HepG2 (cell line): ENCODE results near the gene USP25. TPM values are rescaled to one million over a fixed set of nuclear protein-coding genes. Genes with fewer than 3 reads are reported as not detected.
A peak's percentile ranks its signal among the peaks of the same experiment; 100 is the strongest.

ENCODE experiments used
- ATAC-seq: fragments of 200-7000 bp; cut with Tn5 transposase; 3 replicates; pipeline ENCODE4 v1.9.1; 2020; ENCODE audit warnings: mild to moderate bottlenecking, moderate library complexity
- BruUV-seq: library from RNA; stranded (reverse); fragments of 400-500 nt; replicated peaks from 2 replicates; lab custom pipeline; 2021; lab: Mats Ljungman, UMichigan
- CTCF ChIA-PET: fragments of 300-600 bp; formaldehyde crosslinking; extraction: SDS; loops from one replicate; lab custom pipeline; 2021; ENCODE audit warnings: low total read pairs, inconsistent platforms, low intra/inter-chr PET ratio; lab: Yijun Ruan, JAX
- POLR2A ChIA-PET: fragments of 350-600 bp; sonication (Branson Sonifier 250); formaldehyde crosslinking; loops from one replicate; lab custom pipeline; 2020; ENCODE audit warnings: antibody characterized with exemption, inconsistent platforms; lab: Yijun Ruan, JAX
- DNase-seq: peaks from one replicate; pipeline ENCODE4 v3.0.0-alpha.2; 2015; ENCODE audit warnings: low spot score
- FAIRE-seq: peaks from 3 replicates; lab custom pipeline; 2011; peaks lifted over from hg19 to GRCh38; lab: Jason Lieb, UNC
- H2AFZ ChIP-seq: one replicate; pipeline ENCODE4 v1.6.1; 2011; ENCODE audit warnings: low read length, inconsistent platforms
- H3K27ac ChIP-seq: fragments of 300-600 bp; 3 replicates; pipeline ENCODE4 v1.8.0; 2011; ENCODE audit warnings: mixed run types, mild to moderate bottlenecking, mixed read lengths, low read length, inconsistent platforms; ENCODE audit not compliant: insufficient read depth; ENCODE audit errors: extremely low read length
- H3K27me3 ChIP-seq, 2 experiments: fragments of 200-600 bp in 1 of 2; 2 replicates in 1 of 2; 3 replicates in 1 of 2; pipeline versions ENCODE4 v1.6.0 to v1.8.0; 2011; ENCODE audit warnings: low read length in 2 of 2, mild to moderate bottlenecking in 2 of 2, moderate library complexity in 2 of 2, inconsistent platforms in 1 of 2; ENCODE audit not compliant: insufficient read depth in 2 of 2, control insufficient read depth in 1 of 2
- H3K36me3 ChIP-seq, 2 experiments: fragments of 200-600 bp in 1 of 2; replicated peaks in 1 of 2; 2 replicates in 1 of 2; 3 replicates in 1 of 2; pipeline versions ENCODE4 v1.5.1 to v1.8.0; 2011; ENCODE audit warnings: low read length in 2 of 2, inconsistent platforms in 1 of 2; ENCODE audit not compliant: insufficient read depth in 2 of 2, control insufficient read depth in 1 of 2
- H3K4me1 ChIP-seq: 2 replicates; pipeline ENCODE4 v1.5.1; 2012; ENCODE audit warnings: low read length, inconsistent platforms; ENCODE audit not compliant: insufficient read depth
- H3K4me2 ChIP-seq: 2 replicates; pipeline ENCODE4 v1.6.0; 2011; ENCODE audit warnings: low read depth, low read length, inconsistent platforms
- H3K4me3 ChIP-seq, 3 experiments: fragments of 200-600 bp in 1 of 3; sonication (generic), shearing (Covaris generic) in 1 of 3; replicated peaks in 1 of 3; 2 replicates each; pipeline ENCODE4 v1.5.1; 2011 to 2016; ENCODE audit warnings: low read length in 3 of 3, inconsistent platforms in 2 of 3, low read depth in 2 of 3, mild to moderate bottlenecking in 2 of 3, control low read depth in 1 of 3, mixed read lengths in 1 of 3; ENCODE audit not compliant: insufficient read depth in 1 of 3
- H3K79me2 ChIP-seq: one replicate; pipeline ENCODE4 v1.6.1; 2011; ENCODE audit warnings: low read length, inconsistent platforms; ENCODE audit not compliant: insufficient read depth
- H3K9ac ChIP-seq: 2 replicates; pipeline ENCODE4 v1.6.0; 2011; ENCODE audit warnings: mild to moderate bottlenecking, low read depth, low read length, inconsistent platforms; ENCODE audit not compliant: insufficient read depth
- H3K9me3 ChIP-seq: 2 replicates; pipeline ENCODE4 v1.5.1; 2012; ENCODE audit warnings: mild to moderate bottlenecking, low read length
- H4K20me1 ChIP-seq: 2 replicates; pipeline ENCODE4 v1.6.0; 2011; ENCODE audit warnings: inconsistent platforms, mild to moderate bottlenecking, low read length, moderate library complexity; ENCODE audit not compliant: insufficient read depth
- FIP1L1 ChIP-seq: fragments of 200-400 bp; formaldehyde crosslinking; IDR thresholded peaks from 2 replicates; pipeline ENCODE4 v1.6.1; 2018; ENCODE audit warnings: low read depth, mild to moderate bottlenecking, low read length, moderate library complexity, borderline replicate concordance; ENCODE audit not compliant: insufficient read depth
- NR1H2 ChIP-seq: sonication (generic); formaldehyde crosslinking; IDR thresholded peaks from 2 replicates; pipeline ENCODE4 v1.8.1; 2022; ENCODE audit warnings: low read depth, missing genetic modification reagents, borderline replicate concordance
- POGZ ChIP-seq: sonication (generic); formaldehyde crosslinking; IDR thresholded peaks from 2 replicates; pipeline ENCODE4 v1.4.0; 2020; ENCODE audit warnings: mild to moderate bottlenecking, missing genetic modification reagents
- SAP130 ChIP-seq: IDR thresholded peaks from 2 replicates; pipeline ENCODE4 v1.6.1; 2016; ENCODE audit warnings: low read depth
- YY1 ChIP-seq: IDR thresholded peaks from 2 replicates; pipeline ENCODE4 v1.6.1; 2011; ENCODE audit warnings: low read length, low read depth, moderate library complexity, mild to moderate bottlenecking; ENCODE audit not compliant: insufficient read depth, insufficient replicate concordance
- ZNF850 ChIP-seq: sonication (generic); formaldehyde crosslinking; conservative IDR thresholded peaks from 2 replicates; pipeline ENCODE4 v1.9.0; 2021; ENCODE audit warnings: mild to moderate bottlenecking, missing genetic modification reagents
- WGBS: methylation state at CpG from one replicate; pipeline ENCODE4 v1.1.6; 2017; ENCODE audit warnings: low lambda C conversion rate; 5-methylcytosine and 5-hydroxymethylcytosine counted together
- in situ Hi-C: cut with HindIII; loops from 2 replicates; pipeline ENCODE4 v1.10.0; 2017; ENCODE audit warnings: low pct_unique_long_range_greater_than_20kb; ENCODE audit not compliant: extremely low pct_ligation_motif_present
- intact Hi-C: fragments of 100-400 bp; cut with micrococcal nuclease; formaldehyde crosslinking; loops from one replicate; pipeline ENCODE4 v1.10.0; 2022; ENCODE audit not compliant: unreplicated experiment
- polyA plus RNA-seq, 8 experiments: library from polyadenylated mRNA; depleted of rRNA in 3 of 8; stranded (reverse) in 7 of 8; unstranded in 1 of 8; fragments of >200 nt; fragmentation: Illumina TruSeq in 4 of 8; extraction: Trizol in 4 of 8; gene quantifications; 2 replicates each; pipeline versions ENCODE4 v1.2.1 to v1.2.3, GENCODE V29; 2011 to 2016; ENCODE audit warnings: low read depth in 4 of 8, missing spikeins in 1 of 8, mixed read lengths in 1 of 8; ENCODE audit not compliant: insufficient read depth in 1 of 8
- total RNA-seq, 5 experiments: library from RNA; depleted of rRNA; stranded (reverse); fragments of >200 nt; fragmentation: Illumina TruSeq; extraction: Trizol; gene quantifications; 2 replicates each; pipeline ENCODE4 v1.2.3, GENCODE V29; 2016; ENCODE audit warnings: low read depth in 1 of 5
- TF ChIP-seq, protein P1 (sequence below), 2 experiments: sonication (generic) in 1 of 2; formaldehyde crosslinking in 1 of 2; IDR thresholded peaks; 2 replicates each; pipeline versions ENCODE4 v1.5.1 to v1.6.1; 2011 to 2020; ENCODE audit warnings: borderline replicate concordance in 1 of 2, low read depth in 1 of 2, low read length in 1 of 2, mild to moderate bottlenecking in 1 of 2, missing genetic modification reagents in 1 of 2, moderate library complexity in 1 of 2
- TF ChIP-seq, protein P2 (sequence below): sonication (generic); formaldehyde crosslinking; IDR thresholded peaks from 2 replicates; pipeline ENCODE4 v1.5.1; 2020; ENCODE audit warnings: missing genetic modification reagents, mild to moderate bottlenecking, borderline replicate concordance
- TF ChIP-seq, protein P3 (sequence below): sonication (generic); formaldehyde crosslinking; IDR thresholded peaks from 2 replicates; pipeline ENCODE4 v1.4.0; 2020; ENCODE audit warnings: low read depth, mild to moderate bottlenecking, missing genetic modification reagents
- TF ChIP-seq, protein P4 (sequence below), 2 experiments: fragments of 450-650 bp in 1 of 2; sonication (generic) in 1 of 2; formaldehyde crosslinking; IDR thresholded peaks; 2 replicates each; pipeline versions ENCODE4 v1.5.0 to v1.8.0; 2020 to 2022; ENCODE audit warnings: mild to moderate bottlenecking in 1 of 2, missing genetic modification reagents in 1 of 2
- TF ChIP-seq, protein P5 (sequence below): sonication (generic); formaldehyde crosslinking; IDR thresholded peaks from 2 replicates; pipeline ENCODE4 v1.9.0; 2021; ENCODE audit warnings: missing genetic modification reagents, mild to moderate bottlenecking, borderline replicate concordance

The USP25 gene
- total and polyA plus RNA-seq, 2 of the 13 experiments (the other 11 are each of a cell fraction or from before 2014, with no cell fraction given): 12.4 to 26.3 TPM

DNA sequence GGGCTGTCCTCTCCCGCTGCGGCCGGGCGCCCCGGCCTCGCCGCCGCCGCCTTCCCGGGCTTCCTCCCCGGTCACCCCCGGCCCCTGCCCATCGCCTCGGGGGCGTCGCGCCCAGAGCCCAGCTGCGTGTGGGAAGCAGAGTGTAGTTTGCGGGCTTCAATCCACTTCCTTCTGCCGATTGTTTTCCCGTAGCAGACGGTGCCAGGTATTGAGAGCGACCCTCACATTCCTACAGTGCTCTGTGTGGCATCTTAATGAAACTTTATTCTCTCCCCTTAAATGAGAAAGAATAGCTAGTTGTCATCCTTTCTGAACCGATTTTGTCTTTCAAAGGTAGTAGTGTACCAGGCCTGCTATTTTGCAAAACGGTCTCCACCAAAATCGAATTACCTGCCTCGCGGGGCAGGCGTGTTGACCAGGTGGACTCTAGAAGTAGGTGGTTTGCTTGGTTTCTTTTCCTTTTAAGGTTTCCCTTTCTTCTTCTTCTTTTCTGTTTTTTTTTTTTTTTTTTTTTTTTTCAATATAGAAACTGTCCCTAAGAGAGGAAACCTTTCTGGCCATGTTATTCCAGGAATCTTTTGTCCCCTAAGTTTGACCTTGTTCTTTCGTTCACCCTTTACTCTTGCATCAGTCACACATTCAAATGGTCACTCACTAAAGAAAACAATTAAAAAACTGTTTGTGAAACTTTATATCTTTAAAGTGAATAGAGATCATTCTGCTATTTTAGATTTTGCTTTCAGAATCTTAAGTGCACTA lies 881 bp downstream of the USP25 start (continued):
- TF ChIP-seq ZNF850: no peak
- TF ChIP-seq, protein P1, sequence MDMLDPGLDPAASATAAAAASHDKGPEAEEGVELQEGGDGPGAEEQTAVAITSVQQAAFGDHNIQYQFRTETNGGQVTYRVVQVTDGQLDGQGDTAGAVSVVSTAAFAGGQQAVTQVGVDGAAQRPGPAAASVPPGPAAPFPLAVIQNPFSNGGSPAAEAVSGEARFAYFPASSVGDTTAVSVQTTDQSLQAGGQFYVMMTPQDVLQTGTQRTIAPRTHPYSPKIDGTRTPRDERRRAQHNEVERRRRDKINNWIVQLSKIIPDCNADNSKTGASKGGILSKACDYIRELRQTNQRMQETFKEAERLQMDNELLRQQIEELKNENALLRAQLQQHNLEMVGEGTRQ (IDR thresholded peaks at IDR 0.05; ENCODE audit: low read depth, low read length): no peak
- TF ChIP-seq, protein P1 (CRISPR knock-in tag; IDR thresholded peaks at IDR 0.05; ENCODE audit: borderline replicate concordance): no peak

DNA sequence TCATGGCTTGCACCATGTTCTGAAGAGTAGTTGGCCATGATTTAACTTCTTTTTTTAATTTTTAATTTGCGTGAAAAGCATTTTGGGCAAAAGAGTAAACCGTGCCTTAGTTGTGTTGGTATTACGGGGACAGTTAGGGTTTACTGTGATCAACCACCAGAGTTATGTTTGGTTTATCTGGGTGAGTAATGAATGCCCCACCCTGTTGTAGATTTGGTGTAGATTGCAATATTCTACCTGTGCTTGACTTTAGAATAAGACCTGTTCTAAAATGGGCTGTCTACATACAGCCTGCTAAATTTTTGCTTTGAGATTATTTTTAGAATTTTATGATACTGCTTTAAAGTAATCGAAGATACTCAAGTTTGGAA lies 1.4 kb downstream of the USP25 start:
- Histone ChIP-seq H3K9me3 (no peaks in the 10 kb centered on the region), H3K27ac (peak overlapping the region; percentile 78), H3K79me2 (peaks cover 57% of the 10 kb centered on the region), H3K27me3 (no peaks in the 10 kb centered on the region; a peak in 3 of 5 replicates), H3K4me1 (peaks cover 22% of the 10 kb centered on the region), H2AFZ (no peak overlapping the region), H3K4me2 (peak overlapping the region; percentile 87), H3K36me3 (no peaks in the 10 kb centered on the region), H3K4me3 (peak overlapping the region; percentile 80 to 93 (median 85)), H4K20me1 (peaks cover 2% of the 10 kb centered on the region; the same call in 1 of the 2 replicates), H3K9ac (peak overlapping the region; percentile 91)
- TSS peak; percentile 53 for BruUV-seq
- ATAC-seq: no peak
- POLR2A ChIA-PET: no interaction called here
- in situ Hi-C loops (no loop called here), intact Hi-C loops (no loop called here)
- 0% methylated on average over 4 of the region's 4 CpGs for WGBS
- FAIRE-seq: peak; percentile 28
- CTCF ChIA-PET: no interaction called here
- DNase-seq: peak; percentile 25
- TF ChIP-seq POGZ (no peak), SAP130 (CRISPR knock-in tag) (peak; percentile 43), NR1H2 (CRISPR knock-in tag) (no peak), FIP1L1 (no peak), YY1 (no peak)
- TF ChIP-seq, protein P2, sequence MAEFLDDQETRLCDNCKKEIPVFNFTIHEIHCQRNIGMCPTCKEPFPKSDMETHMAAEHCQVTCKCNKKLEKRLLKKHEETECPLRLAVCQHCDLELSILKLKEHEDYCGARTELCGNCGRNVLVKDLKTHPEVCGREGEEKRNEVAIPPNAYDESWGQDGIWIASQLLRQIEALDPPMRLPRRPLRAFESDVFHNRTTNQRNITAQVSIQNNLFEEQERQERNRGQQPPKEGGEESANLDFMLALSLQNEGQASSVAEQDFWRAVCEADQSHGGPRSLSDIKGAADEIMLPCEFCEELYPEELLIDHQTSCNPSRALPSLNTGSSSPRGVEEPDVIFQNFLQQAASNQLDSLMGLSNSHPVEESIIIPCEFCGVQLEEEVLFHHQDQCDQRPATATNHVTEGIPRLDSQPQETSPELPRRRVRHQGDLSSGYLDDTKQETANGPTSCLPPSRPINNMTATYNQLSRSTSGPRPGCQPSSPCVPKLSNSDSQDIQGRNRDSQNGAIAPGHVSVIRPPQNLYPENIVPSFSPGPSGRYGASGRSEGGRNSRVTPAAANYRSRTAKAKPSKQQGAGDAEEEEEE: no peak
- TF ChIP-seq, protein P3, sequence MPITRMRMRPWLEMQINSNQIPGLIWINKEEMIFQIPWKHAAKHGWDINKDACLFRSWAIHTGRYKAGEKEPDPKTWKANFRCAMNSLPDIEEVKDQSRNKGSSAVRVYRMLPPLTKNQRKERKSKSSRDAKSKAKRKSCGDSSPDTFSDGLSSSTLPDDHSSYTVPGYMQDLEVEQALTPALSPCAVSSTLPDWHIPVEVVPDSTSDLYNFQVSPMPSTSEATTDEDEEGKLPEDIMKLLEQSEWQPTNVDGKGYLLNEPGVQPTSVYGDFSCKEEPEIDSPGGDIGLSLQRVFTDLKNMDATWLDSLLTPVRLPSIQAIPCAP (CRISPR knock-in tag): no peak
- TF ChIP-seq, protein P4, sequence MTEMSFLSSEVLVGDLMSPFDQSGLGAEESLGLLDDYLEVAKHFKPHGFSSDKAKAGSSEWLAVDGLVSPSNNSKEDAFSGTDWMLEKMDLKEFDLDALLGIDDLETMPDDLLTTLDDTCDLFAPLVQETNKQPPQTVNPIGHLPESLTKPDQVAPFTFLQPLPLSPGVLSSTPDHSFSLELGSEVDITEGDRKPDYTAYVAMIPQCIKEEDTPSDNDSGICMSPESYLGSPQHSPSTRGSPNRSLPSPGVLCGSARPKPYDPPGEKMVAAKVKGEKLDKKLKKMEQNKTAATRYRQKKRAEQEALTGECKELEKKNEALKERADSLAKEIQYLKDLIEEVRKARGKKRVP (CRISPR knock-in tag; IDR thresholded peaks at IDR 0.05): 0 out of 4 replicates have a peak, but pooled peaks of 1 of the 2 experiments have one; percentile 12
- TF ChIP-seq, protein P5, sequence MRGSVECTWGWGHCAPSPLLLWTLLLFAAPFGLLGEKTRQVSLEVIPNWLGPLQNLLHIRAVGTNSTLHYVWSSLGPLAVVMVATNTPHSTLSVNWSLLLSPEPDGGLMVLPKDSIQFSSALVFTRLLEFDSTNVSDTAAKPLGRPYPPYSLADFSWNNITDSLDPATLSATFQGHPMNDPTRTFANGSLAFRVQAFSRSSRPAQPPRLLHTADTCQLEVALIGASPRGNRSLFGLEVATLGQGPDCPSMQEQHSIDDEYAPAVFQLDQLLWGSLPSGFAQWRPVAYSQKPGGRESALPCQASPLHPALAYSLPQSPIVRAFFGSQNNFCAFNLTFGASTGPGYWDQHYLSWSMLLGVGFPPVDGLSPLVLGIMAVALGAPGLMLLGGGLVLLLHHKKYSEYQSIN (CRISPR knock-in tag): no peak
